H9 (cell line): ENCODE measurements around the gene HHATL. TPM values are rescaled to one million over a fixed set of nuclear protein-coding genes. Genes with fewer than 3 reads are reported as not detected.

ENCODE experiments used
- DNase-seq: peaks from one replicate; pipeline ENCODE4 v3.0.0-alpha.2; 2017
- H2AFZ ChIP-seq: one replicate; pipeline ENCODE4 v1.6.1; 2013; ENCODE audit warnings: mild to moderate bottlenecking, low read length, control low read depth, moderate library complexity
- H2AK5ac ChIP-seq: 2 replicates; pipeline ENCODE4 v1.6.1; 2013; ENCODE audit warnings: low read length, control low read depth, mixed read lengths; ENCODE audit not compliant: insufficient read length
- H2BK120ac ChIP-seq: one replicate; pipeline ENCODE4 v1.6.1; 2013; ENCODE audit warnings: low read depth, mild to moderate bottlenecking, low read length, control low read depth, inconsistent platforms; ENCODE audit not compliant: poor library complexity, severe bottlenecking
- H2BK12ac ChIP-seq: 2 replicates; pipeline ENCODE4 v1.6.1; 2013; ENCODE audit warnings: low read length, control low read depth, mixed read lengths, low read depth; ENCODE audit not compliant: insufficient read length
- H2BK15ac ChIP-seq: 2 replicates; pipeline ENCODE4 v1.6.1; 2013; ENCODE audit warnings: low read depth, low read length, control low read depth
- H2BK20ac ChIP-seq: one replicate; pipeline ENCODE4 v1.6.1; 2013; ENCODE audit warnings: low read depth, mild to moderate bottlenecking, low read length, control low read depth, inconsistent platforms; ENCODE audit not compliant: poor library complexity, severe bottlenecking
- H2BK5ac ChIP-seq: 2 replicates; pipeline ENCODE4 v1.6.1; 2013; ENCODE audit warnings: low read length, control low read depth, mixed read lengths; ENCODE audit not compliant: insufficient read length
- H3K14ac ChIP-seq: 2 replicates; pipeline ENCODE4 v1.6.1; 2013; ENCODE audit warnings: low read length, control low read depth; ENCODE audit not compliant: insufficient read depth
- H3K18ac ChIP-seq: 2 replicates; pipeline ENCODE4 v1.6.1; 2013; ENCODE audit warnings: low read depth, mild to moderate bottlenecking, mixed read lengths, low read length, control low read depth; ENCODE audit not compliant: insufficient read length
- H3K23ac ChIP-seq: 2 replicates; pipeline ENCODE4 v1.6.1; 2013; ENCODE audit warnings: low read length, control low read depth, mixed read lengths, low read depth; ENCODE audit not compliant: insufficient read length
- H3K23me2 ChIP-seq: 2 replicates; pipeline ENCODE4 v1.6.1; 2013; ENCODE audit warnings: low read depth, mild to moderate bottlenecking, mixed read lengths, low read length, control low read depth; ENCODE audit not compliant: insufficient read length, poor library complexity, severe bottlenecking
- H3K27ac ChIP-seq: 2 replicates; pipeline ENCODE4 v1.5.1; 2013; ENCODE audit warnings: low read length, control low read depth, mixed read lengths, low read depth; ENCODE audit not compliant: insufficient read length
- H3K27me3 ChIP-seq: 2 replicates; pipeline ENCODE4 v1.6.1; 2013; ENCODE audit warnings: low read length, control low read depth, inconsistent platforms; ENCODE audit not compliant: insufficient read depth
- H3K4ac ChIP-seq: 2 replicates; pipeline ENCODE4 v1.6.1; 2013; ENCODE audit warnings: low read depth, mild to moderate bottlenecking, control low read depth, inconsistent platforms, low read length, moderate library complexity
- H3K4me1 ChIP-seq: 2 replicates; pipeline ENCODE4 v1.6.1; 2013; ENCODE audit warnings: low read length, control low read depth, inconsistent platforms; ENCODE audit not compliant: insufficient read depth
- H3K4me2 ChIP-seq: 2 replicates; pipeline ENCODE4 v1.6.1; 2013; ENCODE audit warnings: low read length, control low read depth, mixed read lengths; ENCODE audit not compliant: insufficient read length, insufficient read depth
- H3K56ac ChIP-seq: 2 replicates; pipeline ENCODE4 v1.6.1; 2013; ENCODE audit warnings: low read depth, mild to moderate bottlenecking, mixed read lengths, low read length, control low read depth; ENCODE audit not compliant: insufficient read length
- H3K79me1 ChIP-seq: 2 replicates; pipeline ENCODE4 v1.6.1; 2013; ENCODE audit warnings: low read depth, mild to moderate bottlenecking, moderate library complexity, low read length, control low read depth, inconsistent platforms; ENCODE audit not compliant: insufficient read depth, poor library complexity, severe bottlenecking
- H3K79me2 ChIP-seq: 2 replicates; pipeline ENCODE4 v1.6.1; 2013; ENCODE audit warnings: low read length, control low read depth, inconsistent platforms; ENCODE audit not compliant: insufficient read depth
- H3K9ac ChIP-seq: 2 replicates; pipeline ENCODE4 v1.6.1; 2013; ENCODE audit warnings: low read length, control low read depth, mixed read lengths; ENCODE audit not compliant: insufficient read length; ENCODE audit errors: extremely low read depth
- H3K9me3 ChIP-seq: one replicate; pipeline ENCODE4 v1.6.1; 2013; ENCODE audit warnings: low read depth, low read length, inconsistent platforms; ENCODE audit not compliant: control insufficient read depth
- H3T11ph ChIP-seq: one replicate; pipeline ENCODE4 v1.6.1; 2013; ENCODE audit warnings: mild to moderate bottlenecking, low read length, control low read depth, inconsistent platforms
- H4K20me1 ChIP-seq: one replicate; pipeline ENCODE4 v1.6.1; 2013; ENCODE audit not compliant: control insufficient read depth, insufficient read length, insufficient read depth
- H4K5ac ChIP-seq: 2 replicates; pipeline ENCODE4 v1.6.1; 2013; ENCODE audit warnings: low read depth, mild to moderate bottlenecking, mixed read lengths, low read length, control low read depth; ENCODE audit not compliant: insufficient read length
- H4K8ac ChIP-seq: replicated peaks from 2 replicates; pipeline ENCODE4 v1.6.1; 2013; ENCODE audit warnings: low read length, control low read depth, mixed read lengths, low read depth; ENCODE audit not compliant: insufficient read length
- H4K91ac ChIP-seq: 2 replicates; pipeline ENCODE4 v1.6.1; 2013; ENCODE audit warnings: low read depth, mild to moderate bottlenecking, moderate library complexity, mixed read lengths, low read length, control low read depth; ENCODE audit not compliant: insufficient read length
- H3K27ac Mint-ChIP-seq, 3 experiments: 2 replicates in 2 of 3; 3 replicates in 1 of 3; pipeline ENCODE4 v1.8.0; 2020 to 2021; ENCODE audit warnings: mixed read lengths in 3 of 3, mild to moderate bottlenecking in 1 of 3, moderate library complexity in 1 of 3
- H3K27me3 Mint-ChIP-seq: 2 replicates; pipeline ENCODE4 v1.8.0; 2021; ENCODE audit warnings: low read depth, mild to moderate bottlenecking, moderate library complexity, mixed read lengths
- H3K36me3 Mint-ChIP-seq, 3 experiments: 2 replicates in 2 of 3; 3 replicates in 1 of 3; pipeline ENCODE4 v1.8.0; 2020 to 2021; ENCODE audit warnings: low read depth in 3 of 3, mixed read lengths in 3 of 3; ENCODE audit not compliant: insufficient read depth in 1 of 3
- H3K4me1 Mint-ChIP-seq, 2 experiments: 2 replicates each; pipeline ENCODE4 v1.8.0; 2020; ENCODE audit warnings: mixed read lengths in 2 of 2
- H3K4me3 Mint-ChIP-seq, 2 experiments: 2 replicates in 1 of 2; 3 replicates in 1 of 2; pipeline ENCODE4 v1.8.0; 2020 to 2021; ENCODE audit warnings: mild to moderate bottlenecking in 2 of 2, mixed read lengths in 2 of 2, moderate library complexity in 1 of 2
- H3K9me3 Mint-ChIP-seq, 2 experiments: 2 replicates in 1 of 2; 3 replicates in 1 of 2; pipeline ENCODE4 v1.8.0; 2020; ENCODE audit warnings: mild to moderate bottlenecking in 2 of 2, mixed read lengths in 2 of 2, moderate library complexity in 1 of 2
- WGBS: extraction: QIAGEN DNeasy Blood & Tissue Kit; methylation state at CpG from one replicate; pipeline ENCODE4 v1.1.7; 2013; ENCODE audit warnings: missing lambda C conversion rate, low lambda C conversion rate, mixed read lengths; ENCODE audit not compliant: insufficient read length; ENCODE audit errors: extremely low coverage; 5-methylcytosine and 5-hydroxymethylcytosine counted together
- total RNA-seq: library from RNA; stranded (reverse); gene quantifications from 2 replicates; pipeline ENCODE4 v1.2.1, GENCODE V29; 2021
- TF ChIP-seq, protein P1 (sequence below): fragments of 200-600 bp; sonication (generic); conservative IDR thresholded peaks from 3 replicates; pipeline ENCODE4 v1.8.0; 2021; ENCODE audit warnings: antibody characterized with exemption, mild to moderate bottlenecking

Gene HHATL
- total RNA-seq, 1 experiment from 2014 or later = 0.46 TPM

DNA sequence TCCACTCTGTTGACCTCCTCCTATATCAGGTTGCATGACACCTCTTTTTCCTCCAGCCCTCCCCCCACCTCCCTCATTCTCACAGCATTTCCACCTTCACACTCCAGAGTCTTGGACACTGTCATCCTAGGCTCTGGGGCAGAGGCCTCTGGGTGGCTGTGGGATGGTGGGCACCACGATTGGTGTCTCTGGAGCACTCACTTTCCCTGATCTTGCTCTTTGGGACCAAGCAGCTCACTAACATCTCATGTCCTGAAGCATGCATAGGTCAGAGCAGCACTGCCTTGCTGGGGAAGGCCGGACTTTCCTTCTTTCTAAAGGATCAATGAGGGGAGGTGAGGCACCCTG, 34.2 kb downstream of the HHATL start:
- no peak overlapping the region for H3K4me3 Mint-ChIP-seq
- no peak overlapping the region for H3K18ac ChIP-seq
- no CpG with 5 or more reads among the region's 2 CpGs for WGBS

More for the DNA sequence above, 34.2 kb downstream of the HHATL start:
- no peak overlapping the region for H2BK15ac ChIP-seq
- H2AFZ ChIP-seq = no peak overlapping the region
- H3K4me1 Mint-ChIP-seq = peaks cover 8 to 9% of the 10 kb centered on the region in 2 experiments
- no peak overlapping the region for H3K23ac ChIP-seq
- H3K56ac ChIP-seq = no peak overlapping the region
- no peaks in the 10 kb centered on the region for H3K9me3 ChIP-seq
- H3K4me2 ChIP-seq = no peak overlapping the region
- H2BK120ac ChIP-seq = no peak overlapping the region
- no peak overlapping the region for H2AK5ac ChIP-seq
- no peaks in the 10 kb centered on the region for H4K20me1 ChIP-seq
- no peak overlapping the region for H4K5ac ChIP-seq
- no peak overlapping the region for H3K14ac ChIP-seq
- no peak overlapping the region for H3K27ac Mint-ChIP-seq
- no peak overlapping the region for H3K27ac ChIP-seq
- no peaks in the 10 kb centered on the region for H3K4me1 ChIP-seq
- DNase-seq = no peak
- TF ChIP-seq, protein P1, sequence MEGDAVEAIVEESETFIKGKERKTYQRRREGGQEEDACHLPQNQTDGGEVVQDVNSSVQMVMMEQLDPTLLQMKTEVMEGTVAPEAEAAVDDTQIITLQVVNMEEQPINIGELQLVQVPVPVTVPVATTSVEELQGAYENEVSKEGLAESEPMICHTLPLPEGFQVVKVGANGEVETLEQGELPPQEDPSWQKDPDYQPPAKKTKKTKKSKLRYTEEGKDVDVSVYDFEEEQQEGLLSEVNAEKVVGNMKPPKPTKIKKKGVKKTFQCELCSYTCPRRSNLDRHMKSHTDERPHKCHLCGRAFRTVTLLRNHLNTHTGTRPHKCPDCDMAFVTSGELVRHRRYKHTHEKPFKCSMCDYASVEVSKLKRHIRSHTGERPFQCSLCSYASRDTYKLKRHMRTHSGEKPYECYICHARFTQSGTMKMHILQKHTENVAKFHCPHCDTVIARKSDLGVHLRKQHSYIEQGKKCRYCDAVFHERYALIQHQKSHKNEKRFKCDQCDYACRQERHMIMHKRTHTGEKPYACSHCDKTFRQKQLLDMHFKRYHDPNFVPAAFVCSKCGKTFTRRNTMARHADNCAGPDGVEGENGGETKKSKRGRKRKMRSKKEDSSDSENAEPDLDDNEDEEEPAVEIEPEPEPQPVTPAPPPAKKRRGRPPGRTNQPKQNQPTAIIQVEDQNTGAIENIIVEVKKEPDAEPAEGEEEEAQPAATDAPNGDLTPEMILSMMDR = no peak
- H4K8ac ChIP-seq = no peak overlapping the region
- H3K36me3 Mint-ChIP-seq = no peaks in the 10 kb centered on the region; a peak in 3 of 7 replicates
- H2BK20ac ChIP-seq = no peak overlapping the region
- H2BK5ac ChIP-seq = no peak overlapping the region
- no peaks in the 10 kb centered on the region for H3K23me2 ChIP-seq
- H3K9ac ChIP-seq = no peak overlapping the region
- no peak overlapping the region for H3K4ac ChIP-seq
- H2BK12ac ChIP-seq = no peak overlapping the region
- H3K79me1 ChIP-seq = no peaks in the 10 kb centered on the region
- no peak overlapping the region for H3T11ph ChIP-seq
- peaks cover 13% of the 10 kb centered on the region for H3K27me3 Mint-ChIP-seq
- H4K91ac ChIP-seq = no peak overlapping the region
- no peaks in the 10 kb centered on the region for H3K27me3 ChIP-seq
- no peaks in the 10 kb centered on the region for H3K79me2 ChIP-seq
- peaks cover 2 to 4% of the 10 kb centered on the region in 2 experiments; a peak in 2 of 5 replicates for H3K9me3 Mint-ChIP-seq
